Urinary bladder (tissue), 4 donors: ENCODE measurements around the gene ZNF831. TPM values are rescaled to one million over a fixed set of nuclear protein-coding genes. Genes with fewer than 3 reads are reported as not detected.

Source experiments
- DNase-seq: peaks from one replicate; pipeline ENCODE4 v3.0.0-alpha.2; 2015; ENCODE audit errors: extremely low spot score
- H3K27ac ChIP-seq: one replicate; pipeline ENCODE4 v1.5.1; 2013; ENCODE audit warnings: low read depth, mild to moderate bottlenecking, moderate library complexity
- H3K36me3 ChIP-seq: one replicate; pipeline ENCODE4 v1.6.1; 2013; ENCODE audit warnings: mild to moderate bottlenecking, moderate library complexity; ENCODE audit not compliant: insufficient read depth
- H3K4me1 ChIP-seq: one replicate; pipeline ENCODE4 v1.6.1; 2013; ENCODE audit warnings: mild to moderate bottlenecking, moderate library complexity; ENCODE audit not compliant: insufficient read depth
- H3K4me3 ChIP-seq: one replicate; pipeline ENCODE4 v1.5.1; 2013; ENCODE audit warnings: low read depth, low read length
- WGBS: extraction: QIAGEN DNeasy Blood & Tissue Kit; methylation state at CpG from one replicate; pipeline ENCODE4 v1.1.7; 2013; 5-methylcytosine and 5-hydroxymethylcytosine counted together
- polyA plus RNA-seq: library from polyadenylated mRNA; stranded (reverse); fragments of 200-250 nt; gene quantifications from one replicate; pipeline ENCODE4 v1.2.3, GENCODE V29; 2013
- total RNA-seq: library from RNA; depleted of rRNA; stranded (reverse); fragments of >200 nt; gene quantifications from one replicate; pipeline ENCODE4 v1.2.3, GENCODE V29; 2014
- donor health status: healthy with polysubstance abuse.
- donor health status: healthy.

ZNF831 gene
- total and polyA plus RNA-seq, 2 donors, result 0.18 to 0.69 TPM

DNA sequence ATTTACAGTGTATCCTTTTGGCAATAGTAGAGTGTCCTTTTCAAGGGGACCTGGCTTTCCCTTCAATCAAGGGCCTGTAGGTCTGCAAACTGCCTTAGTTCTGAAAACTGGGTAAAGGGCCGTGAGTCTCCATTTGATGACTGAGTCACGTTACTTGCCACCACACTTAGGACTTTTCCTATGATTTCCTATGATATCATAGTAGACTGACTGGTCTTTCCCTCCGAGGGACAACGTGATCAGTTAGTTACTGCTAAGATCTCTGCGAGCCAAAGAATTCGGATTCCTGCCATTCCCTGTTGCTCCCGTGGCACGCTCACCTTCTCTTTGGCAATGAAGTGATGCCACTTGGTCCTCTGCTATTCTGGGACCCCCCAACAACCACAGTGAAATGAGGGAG is 8.4 kb downstream of the ZNF831 start:
- Histone ChIP-seq H3K4me1 (peaks cover 2% of the 10 kb centered on the region), H3K27ac (no peak overlapping the region), H3K36me3 (no peaks in the 10 kb centered on the region), H3K4me3 (no peak overlapping the region)
- no peak for DNase-seq
- 90% methylated on average over 8 of the region's 8 CpGs for WGBS

DNA sequence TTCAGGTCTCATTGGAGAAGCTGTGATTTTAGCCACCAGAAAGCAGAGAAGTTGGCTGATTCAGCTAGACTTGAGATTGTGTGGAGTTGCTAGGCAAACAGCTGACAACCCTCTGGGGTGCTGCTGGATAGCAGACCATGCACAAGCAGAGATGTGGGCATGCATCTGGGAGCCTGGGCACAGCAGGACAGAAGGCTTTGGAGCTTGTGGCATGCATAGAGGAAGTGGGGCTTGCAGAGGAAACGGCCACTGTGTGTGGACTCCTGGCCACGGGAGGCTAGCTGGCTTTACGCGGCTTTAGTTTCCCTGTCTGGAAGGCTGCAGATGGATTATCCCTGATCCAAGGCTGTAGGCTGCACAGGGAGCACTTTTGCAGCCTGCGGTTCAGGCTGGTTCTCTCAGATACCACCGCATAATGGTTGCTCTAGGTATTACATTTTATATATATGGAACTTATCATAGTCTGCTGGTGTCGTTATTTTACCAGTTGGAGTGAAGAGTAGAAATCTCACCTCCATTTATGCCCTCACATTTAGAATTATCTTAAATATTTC is 10.4 kb downstream of the ZNF831 start:
- Histone ChIP-seq H3K27ac (no peak overlapping the region), H3K4me1 (peaks cover 2% of the 10 kb centered on the region), H3K4me3 (no peak overlapping the region), H3K36me3 (no peaks in the 10 kb centered on the region)
- WGBS, result 65% methylated on average over 7 of the region's 7 CpGs
- DNase-seq, result no peak

DNA sequence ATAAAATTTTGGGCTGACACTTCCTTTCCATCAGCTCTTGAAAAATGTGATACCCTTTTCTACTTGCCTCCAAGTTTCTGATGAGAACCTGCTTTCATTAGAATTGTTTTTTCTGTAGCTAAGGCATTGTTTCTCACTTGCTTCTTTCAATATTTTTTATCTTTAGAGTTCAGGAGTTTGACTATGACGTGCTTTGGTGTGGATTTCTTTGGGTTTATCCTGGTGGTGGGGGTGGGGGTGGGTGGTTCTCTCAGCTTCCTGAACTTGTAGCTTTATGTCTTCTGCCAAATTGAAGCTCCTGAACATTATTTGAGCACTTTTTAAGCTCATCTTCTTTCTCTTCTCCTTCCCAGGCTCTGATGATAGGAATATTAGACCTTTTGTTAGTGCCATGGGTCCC is 11.4 kb downstream of the ZNF831 start:
- peaks cover 2% of the 10 kb centered on the region for H3K4me1 ChIP-seq
- H3K4me3 ChIP-seq, result no peak overlapping the region
- H3K27ac ChIP-seq, result no peak overlapping the region
- 40% methylated on average over 1 of the region's 1 CpG for WGBS
- no peaks in the 10 kb centered on the region for H3K36me3 ChIP-seq
- DNase-seq, result no peak

DNA sequence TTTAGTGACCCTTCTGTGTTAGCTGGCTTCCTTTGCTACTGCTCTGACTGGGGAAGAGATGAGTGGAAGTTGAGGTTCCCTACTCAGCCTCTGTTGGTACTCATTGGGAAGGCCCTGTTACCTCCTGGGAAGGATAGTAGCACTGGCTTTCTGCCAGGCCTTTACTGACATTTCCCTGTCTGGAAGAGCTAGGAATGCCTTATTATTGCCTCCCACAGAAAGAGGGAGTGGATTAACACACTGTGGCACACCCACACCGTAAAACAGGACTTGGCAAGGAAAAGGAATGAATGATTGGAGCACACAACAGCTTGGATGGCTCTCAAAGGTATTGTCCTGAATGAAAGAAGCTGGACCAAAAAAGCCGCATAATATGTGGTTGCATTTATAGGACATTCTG is 12.2 kb downstream of the ZNF831 start:
- WGBS, result 49% methylated on average over 2 of the region's 2 CpGs
- Histone ChIP-seq H3K27ac (no peak overlapping the region), H3K36me3 (no peaks in the 10 kb centered on the region), H3K4me3 (no peak overlapping the region), H3K4me1 (peaks cover 2% of the 10 kb centered on the region)
- no peak for DNase-seq

DNA sequence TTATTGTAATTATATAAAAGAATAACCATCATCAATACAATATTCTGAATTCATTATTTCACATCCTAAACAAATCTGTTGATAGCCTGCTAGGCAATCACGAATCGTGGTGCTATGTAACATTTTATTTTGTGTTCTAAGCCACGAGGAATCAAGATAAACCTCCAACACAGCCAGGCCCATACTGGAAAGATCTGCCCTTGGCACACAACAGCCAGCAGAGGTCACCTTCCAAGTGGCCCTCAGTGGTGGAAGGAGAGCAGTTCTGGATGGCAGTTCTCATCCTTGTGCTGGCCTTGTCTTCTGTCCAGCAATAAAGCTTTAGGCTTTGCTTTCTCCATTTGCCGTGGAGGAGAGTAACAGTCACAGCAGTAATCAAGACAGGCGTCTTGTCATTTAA is 13.2 kb downstream of the ZNF831 start:
- Histone ChIP-seq H3K4me3 (no peak overlapping the region), H3K27ac (no peak overlapping the region), H3K36me3 (no peaks in the 10 kb centered on the region), H3K4me1 (no peaks in the 10 kb centered on the region)
- 82% methylated on average over 5 of the region's 5 CpGs for WGBS
- no peak for DNase-seq

DNA sequence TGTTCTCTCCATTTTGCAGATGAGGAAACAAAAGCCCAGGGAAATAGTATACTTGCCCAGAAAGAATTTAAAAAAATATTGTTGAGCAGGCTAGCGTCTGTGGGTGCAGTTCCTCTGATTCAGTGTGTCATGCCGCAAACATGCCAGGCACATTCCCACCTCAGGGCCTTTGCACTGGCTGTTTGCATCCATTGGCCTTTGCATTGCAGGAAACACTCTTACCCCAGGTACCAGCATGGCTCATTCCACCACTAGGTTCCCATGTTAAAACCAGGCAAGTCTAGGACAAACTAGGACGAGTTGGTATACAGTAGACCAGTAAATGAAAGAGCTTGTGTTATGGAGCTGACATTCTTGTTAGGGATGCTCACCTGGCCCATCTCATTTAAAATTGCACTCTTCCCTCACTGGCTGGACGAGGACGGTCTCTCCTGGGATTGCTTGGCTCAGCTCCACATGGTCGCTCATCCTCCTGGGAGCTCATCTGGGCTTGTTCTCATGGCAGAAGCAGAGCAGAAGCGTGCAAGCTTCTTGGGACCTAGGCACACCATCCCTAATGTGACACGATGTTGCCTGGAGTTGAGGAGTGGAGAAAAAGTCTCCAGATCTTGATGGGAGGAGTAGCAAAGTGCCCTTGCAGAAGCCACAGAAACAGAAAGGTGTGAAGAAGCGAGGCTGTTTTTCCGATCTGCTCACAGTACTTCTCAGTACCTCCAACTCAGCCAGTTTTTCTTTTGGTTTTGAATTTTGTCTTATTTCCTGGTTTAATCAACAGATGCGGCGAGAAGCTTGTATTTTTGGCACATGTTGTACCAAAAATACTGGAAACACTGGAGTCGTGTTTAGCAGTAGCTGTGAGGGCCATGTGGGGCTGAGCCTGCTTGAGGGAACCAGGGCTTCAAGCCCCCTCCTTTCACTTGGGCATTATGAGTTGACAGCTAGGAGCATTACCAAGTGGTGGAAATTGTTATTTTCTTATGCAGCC is 13.9 kb downstream of the ZNF831 start:
- no peak overlapping the region for H3K4me3 ChIP-seq
- 86% methylated on average over 13 of the region's 13 CpGs for WGBS
- no peaks in the 10 kb centered on the region for H3K36me3 ChIP-seq

DNA sequence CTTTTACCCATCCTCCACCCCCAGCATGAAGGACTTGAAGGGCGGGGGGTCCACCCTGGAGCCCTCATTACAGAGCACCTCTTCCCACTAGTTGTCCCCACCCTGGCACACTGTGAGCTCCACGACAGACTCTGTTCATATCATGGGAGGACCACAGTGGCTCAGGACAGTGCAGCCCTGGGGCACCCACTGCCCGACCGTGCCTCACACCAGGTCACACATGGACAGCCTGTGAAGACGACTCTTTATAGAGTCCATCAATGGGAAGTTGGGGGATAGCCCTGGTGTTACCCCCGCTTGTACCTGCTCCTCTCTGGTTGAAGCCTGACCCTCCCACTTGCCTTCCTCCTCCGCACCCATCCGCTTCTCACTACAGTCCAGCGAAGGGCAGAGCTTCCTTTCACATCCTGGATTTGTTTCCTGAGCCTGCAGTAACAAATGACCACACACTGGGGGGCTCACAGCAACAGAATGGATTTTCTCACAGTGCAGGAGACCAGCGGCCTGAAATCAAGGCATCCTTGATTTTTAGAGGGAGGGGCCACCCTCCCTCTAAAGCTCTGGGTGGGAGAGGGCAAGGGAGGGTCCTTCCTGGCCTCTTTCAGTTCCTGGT is 15.5 kb downstream of the ZNF831 start:
- no peak for DNase-seq
- Histone ChIP-seq H3K4me1 (no peaks in the 10 kb centered on the region), H3K27ac (no peak overlapping the region), H3K36me3 (no peaks in the 10 kb centered on the region), H3K4me3 (no peak overlapping the region)
- WGBS, result 73% methylated on average over 10 of the region's 10 CpGs

More for the DNA sequence above, 13.9 kb downstream of the ZNF831 start:
- no peaks in the 10 kb centered on the region for H3K4me1 ChIP-seq
- H3K27ac ChIP-seq, result no peak overlapping the region
- no peak for DNase-seq

DNA sequence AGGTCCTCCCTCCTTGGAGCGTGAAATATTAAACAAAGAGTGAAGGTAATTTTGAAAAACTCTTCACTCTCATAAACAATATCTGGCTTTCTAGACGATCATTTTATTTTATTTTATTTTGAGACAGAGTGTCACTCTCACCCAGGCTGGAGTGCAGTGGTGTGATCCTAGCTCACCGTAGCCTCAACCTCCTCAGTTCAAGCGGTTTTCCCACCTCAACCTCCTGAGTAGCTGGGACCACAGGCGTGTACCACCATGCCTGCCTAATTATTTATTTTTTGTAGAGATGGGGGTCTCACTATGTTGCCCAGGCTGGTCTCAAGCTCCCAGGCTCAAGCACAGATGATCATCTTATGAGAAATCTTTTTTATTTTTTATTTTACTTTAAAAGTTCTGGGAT is 16.4 kb downstream of the ZNF831 start:
- Histone ChIP-seq H3K36me3 (no peaks in the 10 kb centered on the region), H3K4me3 (no peak overlapping the region), H3K4me1 (no peaks in the 10 kb centered on the region), H3K27ac (no peak overlapping the region)
- WGBS, result 87% methylated on average over 5 of the region's 5 CpGs
- no peak for DNase-seq

DNA sequence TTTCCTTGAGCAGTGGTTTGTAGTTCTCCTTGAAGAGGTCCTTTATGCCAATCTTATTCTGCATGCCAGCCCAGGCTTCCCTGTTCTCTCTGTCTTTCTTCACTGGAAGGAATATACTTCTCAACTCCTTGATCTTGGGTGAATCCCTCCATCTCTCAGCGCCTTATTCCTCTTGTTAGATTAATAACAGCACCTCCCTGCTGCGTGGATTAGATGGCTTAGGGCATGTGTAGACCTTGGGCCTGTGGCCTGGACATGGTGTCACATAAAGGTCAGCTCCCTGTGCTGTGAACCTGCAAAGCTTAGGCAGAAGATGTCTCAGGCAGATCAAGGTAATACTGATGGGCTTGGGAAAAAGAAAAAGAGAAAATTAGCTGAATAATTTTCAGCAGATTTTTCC is 18.3 kb downstream of the ZNF831 start:
- 82% methylated on average over 2 of the region's 2 CpGs for WGBS
- no peak for DNase-seq
- H3K4me3 ChIP-seq, result no peak overlapping the region
- no peaks in the 10 kb centered on the region for H3K4me1 ChIP-seq
- H3K36me3 ChIP-seq, result no peaks in the 10 kb centered on the region
- H3K27ac ChIP-seq, result no peak overlapping the region

DNA sequence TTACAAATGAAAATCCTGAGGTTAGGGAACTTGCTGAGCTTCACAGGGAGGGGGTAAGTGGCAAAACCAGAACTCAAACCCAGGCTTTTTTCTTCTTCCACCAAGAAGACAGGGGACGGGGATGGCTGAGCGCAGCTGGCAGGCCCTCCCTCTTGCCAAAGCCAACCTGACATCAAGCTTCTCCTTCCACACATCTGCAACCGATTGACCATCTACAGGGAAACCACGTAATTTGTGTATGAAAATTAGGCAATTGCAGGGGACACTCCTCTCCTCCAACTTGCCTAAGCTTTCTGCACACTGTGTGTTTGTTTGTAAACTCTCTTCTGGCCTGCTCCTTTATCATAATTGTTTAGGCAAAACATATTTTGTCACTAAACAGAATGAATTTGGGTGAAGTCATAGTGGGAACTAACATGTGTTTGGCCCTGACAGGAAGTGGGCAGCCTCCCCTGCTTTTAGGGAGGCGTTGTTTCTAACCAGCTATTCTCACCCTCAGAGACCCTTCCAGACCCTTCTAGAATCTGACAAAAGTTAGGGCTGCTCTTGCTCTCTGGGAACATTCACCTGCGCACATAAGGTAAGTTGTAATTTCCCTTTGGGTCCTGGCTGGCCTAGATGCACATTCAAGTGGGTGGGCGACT is 18.9 kb downstream of the ZNF831 start:
- Histone ChIP-seq H3K27ac (no peak overlapping the region), H3K4me1 (no peaks in the 10 kb centered on the region), H3K36me3 (no peaks in the 10 kb centered on the region), H3K4me3 (no peak overlapping the region)
- 70% methylated on average over 7 of the region's 7 CpGs for WGBS
- no peak for DNase-seq

DNA sequence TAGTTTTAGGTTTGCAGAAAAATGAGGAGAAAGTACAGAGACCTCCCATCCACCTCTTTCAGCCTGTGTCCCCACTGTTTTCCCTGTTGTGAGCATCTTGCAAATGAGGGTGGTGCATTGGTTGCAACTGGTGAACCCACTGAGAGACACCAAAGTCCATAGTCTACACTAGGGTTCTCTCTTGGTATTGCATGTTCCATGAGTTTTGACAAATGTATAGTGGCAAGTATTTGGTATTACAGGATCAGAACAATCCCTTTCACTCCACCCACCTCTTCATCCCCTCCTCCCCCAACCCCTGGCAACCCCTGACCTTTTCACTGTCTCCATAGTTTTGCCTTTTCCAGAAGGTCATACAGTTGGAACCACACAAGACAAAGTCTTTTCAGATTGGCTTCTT is 20.1 kb downstream of the ZNF831 start:
- H3K4me1 ChIP-seq, result no peaks in the 10 kb centered on the region
- H3K4me3 ChIP-seq, result no peak overlapping the region
- H3K27ac ChIP-seq, result no peak overlapping the region
- no peak for DNase-seq
- no peaks in the 10 kb centered on the region for H3K36me3 ChIP-seq

DNA sequence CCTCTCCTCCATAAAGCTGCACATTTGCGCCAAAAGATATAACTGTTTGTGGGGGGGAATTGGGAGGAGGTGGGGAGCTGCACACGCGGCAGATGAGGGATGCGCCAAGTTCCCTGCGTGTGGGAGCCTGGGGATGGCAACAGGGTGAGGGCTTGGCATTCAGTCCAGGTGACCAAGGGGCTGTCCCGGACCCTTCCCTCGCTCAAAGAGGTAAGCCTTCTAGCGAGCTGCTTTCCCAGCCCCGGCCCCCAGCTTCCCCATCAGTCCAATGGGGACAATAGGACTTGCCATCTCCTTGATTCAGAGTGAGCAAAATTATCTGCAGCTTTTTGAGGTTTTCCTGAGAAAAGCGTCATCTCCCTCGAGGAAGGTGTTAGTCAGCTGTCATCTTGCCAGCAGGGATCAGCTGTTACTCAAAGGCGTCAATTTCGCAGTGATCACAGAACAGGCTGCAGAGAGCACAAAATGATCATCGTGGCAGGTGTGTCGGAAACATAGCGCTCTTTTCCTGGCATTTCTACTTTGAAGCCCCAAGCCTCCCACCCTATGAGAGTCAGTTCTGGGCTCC is 21.3 kb downstream of the ZNF831 start:
- H3K27ac ChIP-seq, result no peak overlapping the region
- DNase-seq, result no peak
- no peaks in the 10 kb centered on the region for H3K4me1 ChIP-seq
- no peak overlapping the region for H3K4me3 ChIP-seq
- 83% methylated on average over 16 of the region's 16 CpGs for WGBS
- H3K36me3 ChIP-seq, result no peaks in the 10 kb centered on the region

DNA sequence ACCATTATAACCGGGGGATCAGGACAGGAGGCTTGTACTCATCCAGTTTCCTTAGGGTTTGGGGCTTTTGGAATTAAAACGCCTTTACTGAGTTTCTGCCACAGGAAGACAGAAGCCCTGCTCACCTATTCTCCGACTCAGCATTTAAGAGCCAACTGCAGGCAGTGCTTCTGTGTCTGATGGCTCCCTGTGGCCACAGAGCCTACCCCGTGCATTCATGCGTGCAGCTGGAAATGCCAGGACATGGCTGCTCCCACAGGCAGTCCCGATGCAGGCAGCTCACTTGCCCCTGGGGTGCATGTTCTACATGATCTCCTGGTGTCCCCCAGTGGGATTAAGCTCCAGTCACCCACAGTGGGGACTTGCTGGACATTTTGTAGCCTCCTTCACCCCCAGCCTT is 22.2 kb downstream of the ZNF831 start:
- WGBS, result 67% methylated on average over 6 of the region's 6 CpGs
- no peak for DNase-seq
- Histone ChIP-seq H3K4me1 (no peaks in the 10 kb centered on the region), H3K36me3 (no peaks in the 10 kb centered on the region), H3K27ac (no peak overlapping the region), H3K4me3 (no peak overlapping the region)
